Fibroblast of skin of scalp (primary cell): ENCODE data around the gene HELZ.
"Not testable (repeated sequence)": the region's sequence is repeated elsewhere in the genome, so short reads cannot be mapped to it uniquely, and the experiment has no call there.

ENCODE experiments used
- DNase-seq: peaks from one replicate; pipeline ENCODE4 v3.0.0-alpha.2; 2013

HELZ gene

DNA sequence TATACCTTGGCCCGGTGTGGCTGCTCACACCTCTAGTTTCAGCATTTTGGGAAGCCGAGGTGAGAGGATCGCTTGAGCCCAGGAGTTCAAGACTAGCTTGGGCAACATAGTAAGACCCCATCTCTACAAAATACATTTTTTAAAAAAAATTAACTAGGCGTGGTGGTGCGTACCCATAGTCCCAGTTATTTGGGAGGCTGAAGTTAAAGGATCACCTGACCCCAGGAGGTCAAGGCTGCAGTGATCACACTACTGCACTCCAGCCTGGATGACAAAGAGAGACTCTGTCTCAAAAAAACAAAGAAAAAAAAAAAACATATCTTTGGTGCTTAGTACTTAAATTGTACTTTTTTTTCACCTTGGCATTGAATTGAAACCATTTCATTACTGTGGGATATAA lies 101.7 kb downstream of the HELZ start:
- DNase-seq, result no peak

DNA sequence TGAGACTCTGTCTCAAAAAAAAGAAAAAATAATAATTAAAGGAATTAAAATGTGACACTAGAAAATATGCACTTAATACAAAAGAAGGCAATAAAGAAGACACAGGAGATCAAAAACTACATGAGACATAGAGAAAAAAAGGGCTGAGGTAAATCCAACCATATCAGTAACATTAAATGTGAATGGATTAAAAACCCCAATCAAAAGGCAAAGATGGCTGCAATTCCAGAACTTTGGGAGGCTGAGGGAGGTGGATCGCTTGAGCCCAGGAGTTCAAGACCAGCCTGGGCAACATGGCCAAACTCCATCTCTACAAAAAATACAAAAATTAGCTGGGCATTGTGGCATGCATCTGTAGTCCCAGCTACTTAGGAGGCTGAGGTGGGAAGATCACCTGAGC lies 103.0 kb downstream of the HELZ start:
- not testable (repeated sequence) for DNase-seq

DNA sequence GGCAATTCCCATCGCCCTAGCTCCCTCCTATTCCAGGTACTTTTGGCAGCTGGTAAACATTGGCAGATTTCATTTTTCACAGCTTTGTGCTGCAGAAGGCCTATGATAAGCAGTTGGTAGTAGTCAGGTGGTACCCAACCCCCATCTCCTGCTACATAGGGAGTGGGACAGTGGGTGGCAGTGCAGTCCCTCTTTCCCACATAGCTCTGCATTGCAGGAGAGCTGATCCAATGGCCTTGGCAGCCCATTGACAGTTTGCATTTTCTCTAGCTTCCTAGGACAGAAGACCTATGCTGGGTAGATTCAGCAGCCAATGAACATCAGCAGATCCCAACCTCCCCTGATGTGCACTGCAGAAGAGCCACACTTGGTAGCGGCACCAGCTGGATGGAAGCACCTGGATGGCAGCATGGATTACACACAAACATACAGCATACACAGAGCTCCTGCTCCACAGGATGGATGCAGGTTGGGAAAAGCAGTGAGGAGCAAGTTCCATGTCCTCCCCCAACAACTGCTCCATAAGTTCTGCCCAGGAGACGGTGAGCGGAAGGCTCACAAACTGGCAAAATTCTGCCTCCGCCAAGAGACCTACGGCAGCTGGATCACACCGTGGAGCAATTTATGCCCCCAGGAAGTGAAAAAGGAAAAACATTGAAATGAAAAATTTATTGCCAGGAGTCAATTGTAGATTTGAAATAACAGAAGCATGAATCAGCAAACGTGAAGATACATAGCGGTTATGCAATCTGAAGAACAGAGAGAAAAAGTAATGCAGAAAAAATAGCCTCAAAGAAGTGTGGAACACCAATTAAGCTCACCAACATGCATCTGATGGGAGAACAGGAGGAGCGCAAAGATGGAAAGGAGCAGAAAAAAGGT lies 105.0 kb downstream of the HELZ start:
- DNase-seq, result peak; percentile 29

DNA sequence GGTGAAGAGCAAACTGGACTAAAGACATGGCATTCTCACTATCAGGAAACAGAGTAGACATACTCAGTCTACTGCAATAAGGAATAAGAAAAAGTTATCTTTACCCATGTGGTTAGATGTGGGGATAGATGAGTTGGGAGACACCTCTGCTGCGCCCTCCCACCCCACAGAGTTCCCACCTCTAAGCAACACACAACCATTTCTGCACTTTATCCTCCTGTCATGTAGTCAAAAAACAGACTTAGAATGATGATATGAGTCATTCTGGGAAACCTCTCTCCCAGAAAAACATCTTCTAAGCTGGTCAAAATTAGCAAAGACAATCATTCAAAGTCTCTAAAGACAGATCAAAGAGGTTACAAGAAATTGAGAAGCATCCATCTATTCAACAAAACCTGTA lies 105.7 kb downstream of the HELZ start:
- DNase-seq, result no peak

- DNase-seq, result no peak
Measured at GRCh38 chr17:67138392-67138791, 106.6 kb downstream of the HELZ start.

DNA sequence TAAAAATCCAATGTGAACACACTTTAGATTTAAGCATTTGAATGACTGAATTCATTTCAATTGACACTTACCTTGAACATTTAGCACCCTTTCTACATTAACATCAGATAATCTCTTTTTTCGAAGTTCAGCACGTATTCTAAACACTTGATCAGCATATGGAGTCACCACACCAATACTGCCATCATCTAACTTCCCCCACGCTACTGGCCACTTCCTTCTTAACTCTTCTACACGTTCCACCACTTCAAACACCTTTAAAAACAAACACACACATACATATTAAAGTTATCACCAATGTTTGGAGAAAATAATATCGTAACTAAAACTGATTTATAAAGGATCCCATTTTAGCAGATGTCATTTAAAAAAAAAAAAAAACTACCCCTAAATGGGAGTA lies 107.1 kb downstream of the HELZ start:
- DNase-seq, result no peak

DNA sequence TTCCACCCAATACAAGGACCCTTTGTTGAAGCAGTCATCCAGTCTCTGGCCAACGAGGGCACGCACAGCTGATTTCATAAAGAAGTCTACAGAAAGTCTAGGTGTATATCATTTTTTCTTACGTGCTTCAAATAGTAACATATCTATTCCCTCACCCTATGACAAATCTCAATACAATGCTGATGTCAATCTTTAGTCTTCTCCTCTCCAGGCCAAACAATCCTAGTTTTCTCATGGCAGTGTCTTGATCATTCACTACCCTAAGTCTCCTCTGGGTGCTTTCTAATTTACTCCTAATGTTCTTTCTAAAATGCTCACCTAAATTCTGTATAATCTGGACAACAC lies 108.0 kb downstream of the HELZ start:
- peak; percentile 40 for DNase-seq

DNA sequence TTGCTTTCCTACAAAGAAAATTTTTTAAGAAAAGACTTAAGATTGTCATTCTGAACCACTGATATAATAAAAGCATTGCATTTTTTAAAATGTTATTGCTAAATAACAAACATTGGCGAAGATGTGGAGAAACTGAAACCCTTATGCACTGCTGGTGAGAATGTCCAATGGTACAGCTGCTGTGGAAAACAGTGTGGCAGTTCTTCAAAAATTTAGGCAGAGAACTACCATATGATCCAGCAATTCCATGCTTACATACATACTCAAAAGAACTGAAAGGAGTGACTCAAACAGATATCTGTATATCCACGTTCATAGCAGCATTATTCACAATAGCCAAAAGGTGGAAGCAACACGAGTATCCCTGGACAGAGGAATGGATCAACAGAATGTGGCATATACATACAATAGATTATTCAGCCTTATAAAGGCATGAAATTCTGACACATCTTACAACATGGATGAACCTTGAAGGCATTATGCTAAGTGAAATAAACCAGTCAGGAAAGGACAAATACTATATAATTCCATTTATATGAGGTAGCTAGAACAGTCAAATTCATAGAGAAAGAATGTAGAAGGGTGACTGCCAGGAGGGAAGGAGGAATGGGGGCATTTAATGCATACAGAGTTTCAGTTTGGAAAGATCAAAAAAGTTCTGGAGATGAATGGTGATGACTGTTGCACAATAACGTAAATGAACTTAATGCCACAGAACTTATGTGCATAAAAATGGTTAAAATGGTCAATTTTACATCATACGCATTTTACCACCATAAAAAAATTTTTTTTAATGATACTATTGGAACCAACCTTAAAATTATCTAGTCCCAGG lies 108.6 kb downstream of the HELZ start:
- DNase-seq, result peak; percentile 72

GRCh38 chr17:67133161-67133560 lies 111.8 kb downstream of the HELZ start:
- no peak for DNase-seq

GRCh38 chr17:67132366-67132765 lies 112.6 kb downstream of the HELZ start:
- DNase-seq, result no peak

DNA sequence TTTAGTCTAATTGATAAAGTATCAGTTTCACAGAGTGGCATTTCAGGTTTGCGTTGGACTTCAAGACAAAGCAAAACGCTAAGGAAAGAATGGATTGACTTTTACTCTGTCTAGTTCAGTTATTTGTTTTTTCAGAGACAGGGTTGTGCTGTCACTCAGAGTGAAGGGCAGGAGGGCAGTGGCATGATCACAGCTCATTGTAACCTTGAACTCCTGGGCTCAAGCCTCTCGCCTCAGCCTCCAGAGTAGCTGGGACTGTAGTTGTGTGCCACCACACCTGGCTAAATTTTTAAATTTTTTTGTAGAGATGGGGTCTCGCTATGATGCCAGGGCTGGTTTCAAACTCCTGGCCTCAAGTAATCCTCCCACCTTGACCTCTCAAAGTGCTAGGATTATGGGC lies 114.2 kb downstream of the HELZ start:
- no peak for DNase-seq

- DNase-seq, result no peak
Measured at GRCh38 chr17:67129283-67129682, 115.7 kb downstream of the HELZ start.

- DNase-seq, result no peak
Measured at GRCh38 chr17:67128700-67129099, 116.3 kb downstream of the HELZ start.

DNA sequence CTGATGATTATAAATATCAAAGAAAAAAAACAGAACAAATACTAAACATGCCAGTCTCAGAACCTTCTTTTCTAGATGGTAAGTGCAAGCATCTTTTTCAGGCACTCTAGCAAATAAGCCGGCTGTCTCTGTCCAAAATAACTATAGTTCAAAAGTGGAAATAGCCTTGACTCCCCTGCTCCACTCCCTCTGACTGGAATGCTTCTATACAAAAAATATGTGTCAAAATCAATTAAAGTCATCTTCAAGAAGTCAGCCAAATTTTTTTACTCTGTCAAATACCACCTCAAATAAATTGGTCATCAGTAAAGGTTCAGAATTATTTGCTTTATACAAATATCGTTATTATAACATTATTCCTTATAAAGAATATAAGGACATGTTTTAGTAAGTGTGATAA lies 117.1 kb downstream of the HELZ start:
- DNase-seq, result no peak

- DNase-seq, result no peak
Measured at GRCh38 chr17:67126983-67127382, 118.0 kb downstream of the HELZ start.

- not testable (repeated sequence) for DNase-seq
Measured at GRCh38 chr17:67126543-67126942, 118.5 kb downstream of the HELZ start.

DNA sequence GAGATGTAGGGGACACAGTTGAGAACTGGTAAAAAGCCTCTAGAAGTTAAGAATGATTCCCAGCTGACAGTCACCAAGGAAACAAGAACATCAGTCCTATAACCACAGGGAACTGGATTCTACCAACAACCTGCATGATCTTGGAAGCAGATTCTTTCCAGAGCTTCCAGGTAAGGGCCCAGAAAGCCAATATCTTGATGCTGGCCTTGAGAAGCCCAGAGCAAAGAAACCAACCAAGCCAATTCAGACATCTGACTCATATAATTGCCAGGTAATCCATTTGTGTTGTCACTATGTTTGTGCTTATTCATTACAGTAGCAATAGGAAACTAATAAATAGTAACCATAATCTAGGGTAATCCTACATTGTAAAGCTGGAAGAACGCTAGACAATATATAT lies 119.1 kb downstream of the HELZ start:
- no peak for DNase-seq

- no peak for DNase-seq
Measured at GRCh38 chr17:67125417-67125816, 119.6 kb downstream of the HELZ start.

DNA sequence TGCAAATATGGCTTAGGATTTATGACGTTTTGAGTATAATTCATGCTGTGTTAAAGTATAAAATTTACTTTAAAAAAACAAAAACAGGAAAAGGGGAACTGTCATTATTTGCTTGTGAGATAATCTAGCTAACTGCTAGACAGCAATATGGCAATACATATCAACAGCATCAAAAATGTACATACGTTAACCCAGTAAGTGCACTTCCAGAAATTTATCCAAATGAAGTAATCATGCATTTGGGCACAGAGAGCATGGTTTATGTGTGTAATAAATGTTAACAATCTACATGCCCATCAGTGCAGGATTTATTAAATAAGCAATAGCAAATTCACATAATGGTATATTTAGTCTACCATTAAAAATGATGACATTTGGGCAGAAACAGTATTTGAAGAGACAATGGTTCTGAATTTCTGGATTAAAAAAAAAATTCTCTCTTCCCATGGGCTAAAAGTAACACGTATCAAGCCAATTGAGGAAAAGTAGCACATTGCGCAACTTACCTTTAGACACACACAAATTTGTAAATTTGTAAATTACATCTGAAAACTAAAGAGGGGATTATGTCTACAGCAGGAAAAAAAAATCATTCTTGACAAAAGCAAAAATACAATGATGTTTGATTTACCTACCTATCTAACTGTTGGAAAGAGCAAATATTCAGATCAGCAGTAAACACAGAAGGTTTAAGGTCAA lies 120.4 kb downstream of the HELZ start:
- DNase-seq, result no peak

DNA sequence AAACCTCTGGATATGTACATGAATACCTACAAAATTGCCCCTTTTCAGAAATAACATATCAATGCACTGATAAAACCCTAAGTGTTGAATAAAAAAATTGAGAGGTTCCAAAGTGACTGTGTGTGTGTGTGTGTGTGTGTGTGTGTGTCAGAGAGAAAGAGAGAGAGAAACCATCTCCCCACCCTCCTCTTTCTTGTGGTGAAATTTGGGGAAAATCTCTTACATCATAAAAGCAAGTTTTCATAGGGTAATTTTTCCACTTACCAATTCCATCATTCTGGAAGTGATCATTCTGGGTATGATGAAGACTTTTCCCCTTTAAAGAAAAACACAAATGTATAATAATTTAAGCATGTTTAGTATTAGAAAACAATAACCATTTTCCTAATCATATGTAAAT lies 121.3 kb downstream of the HELZ start:
- DNase-seq, result no peak

DNA sequence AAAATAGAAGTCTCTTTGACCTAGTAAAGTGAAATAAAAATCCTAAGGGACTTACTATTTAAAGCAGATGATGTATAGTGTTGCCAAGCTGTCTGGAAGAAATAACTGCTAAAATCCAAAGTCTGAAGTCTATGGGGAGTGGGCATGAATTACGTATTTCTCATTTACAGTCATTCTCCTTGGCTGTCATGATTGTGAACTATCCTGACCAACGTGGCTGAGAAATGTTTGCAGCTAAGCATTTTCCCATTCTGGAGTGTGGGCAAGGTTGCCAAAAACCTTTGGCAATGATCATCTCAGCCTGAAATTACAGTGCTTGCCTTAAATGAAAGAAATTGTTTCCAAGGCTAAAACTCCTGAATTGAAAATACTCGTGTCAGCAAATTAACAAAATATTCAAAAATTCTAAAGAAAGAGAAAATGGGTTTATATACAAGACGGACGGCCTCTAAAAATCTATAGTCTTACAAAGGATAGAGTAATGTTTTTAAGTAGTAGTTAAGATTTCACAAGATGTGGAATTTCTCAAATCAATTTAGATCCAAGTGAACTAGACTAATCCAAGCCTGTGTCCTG lies 123.6 kb downstream of the HELZ start:
- DNase-seq, result no peak

- no peak for DNase-seq
Measured at GRCh38 chr17:67119102-67119501, 125.9 kb downstream of the HELZ start.

DNA sequence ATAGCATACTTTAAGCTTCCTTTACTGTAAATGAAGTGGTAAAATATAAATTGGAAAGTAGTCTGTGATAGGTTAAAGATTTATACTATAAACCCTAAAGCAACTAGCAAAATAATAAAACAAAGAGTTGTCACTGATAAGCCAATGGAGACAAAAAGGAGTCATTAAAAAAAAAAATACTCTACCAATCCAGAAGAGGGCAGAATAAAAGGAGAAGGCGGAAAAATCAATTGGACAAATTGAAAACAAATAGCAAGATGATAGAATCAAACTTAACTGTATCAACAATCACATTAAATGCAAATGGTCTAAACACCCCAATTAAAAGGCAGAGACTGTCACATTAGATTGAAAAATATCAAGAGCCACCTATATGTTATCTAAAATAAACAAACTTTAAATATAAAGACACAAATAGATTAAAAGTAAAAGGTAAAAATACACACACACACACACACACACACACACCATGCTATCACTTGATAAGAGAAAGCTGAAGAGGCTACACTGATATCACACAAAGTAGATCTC lies 128.9 kb downstream of the HELZ start:
- no peak for DNase-seq
